Stimulated activated CD4-positive, alpha-beta T cell treated with anti-CD3 and anti-CD28 coated beads, Interleukin-12 subunit alpha, Interleukin-12 subunit beta, amount 100 ng/mL, for 48 hours (primary cell): ENCODE results near the gene GPX4.

Experiments
- DNase-seq, 3 donors: peaks; one replicate each; pipeline ENCODE4 v3.0.0-alpha.2; 2020; ENCODE audit warnings: low read depth in 2 of 3, low spot score in 1 of 3

GPX4 gene

GRCh38 chr19:1068009-1069001 lies 35.5 kb upstream of the GPX4 start:
- DNase-seq, result no peak

- DNase-seq, result no peak
Observed at GRCh38 chr19:1069009-1069779, 34.6 kb upstream of the GPX4 start.

GRCh38 chr19:1070576-1070930 lies 33.2 kb upstream of the GPX4 start:
- no peak for DNase-seq

GRCh38 chr19:1070931-1071791 lies 32.6 kb upstream of the GPX4 start:
- DNase-seq, result no peak

GRCh38 chr19:1072371-1073015 lies 31.3 kb upstream of the GPX4 start:
- DNase-seq, result no peak

GRCh38 chr19:1073063-1073955 lies 30.5 kb upstream of the GPX4 start:
- no peak for DNase-seq

- DNase-seq, result no peak
Observed at GRCh38 chr19:1073956-1074517, 29.8 kb upstream of the GPX4 start.

GRCh38 chr19:1074544-1075283 lies 29.1 kb upstream of the GPX4 start:
- DNase-seq, result peak in 2 of 3 donors; percentile 53 to 73

- DNase-seq, result no peak
Observed at GRCh38 chr19:1076046-1076386, 27.8 kb upstream of the GPX4 start.

- peak; percentile 71 to 89 (median 85) for DNase-seq
Observed at GRCh38 chr19:1076951-1077350, 26.8 kb upstream of the GPX4 start.

- DNase-seq, result peak in 2 of 3 donors; percentile 71 to 74
Observed at GRCh38 chr19:1079566-1080111, 24.2 kb upstream of the GPX4 start.

GRCh38 chr19:1080360-1081161 lies 23.2 kb upstream of the GPX4 start:
- no peak for DNase-seq

GRCh38 chr19:1081301-1082164 lies 22.3 kb upstream of the GPX4 start:
- no peak for DNase-seq

- DNase-seq, result peak; percentile 78 to 83 (median 79)
Observed at GRCh38 chr19:1082165-1082927, 21.4 kb upstream of the GPX4 start.

GRCh38 chr19:1082928-1083816 lies 20.6 kb upstream of the GPX4 start:
- no peak for DNase-seq
